ENCODE results near the gene ZWILCH. TPM values are rescaled to one million over a fixed set of nuclear protein-coding genes. Genes with fewer than 3 reads are reported as not detected.
A peak's percentile ranks its signal among the peaks of the same experiment; 100 is the strongest.

The ZWILCH gene
- total and polyA plus RNA-seq, 9 of the 15 experiments (the other 6 are each of a cell fraction or from before 2014, with no cell fraction given), result 32.8 to 94.2 (median 52.1) TPM

- TF ChIP-seq ZNF146 (CRISPR knock-in tag; IDR thresholded peaks at IDR 0.05; ENCODE audit: unreplicated experiment), result no peak
Measured at GRCh38 chr15:66586155-66586976, 81.2 kb downstream of the ZWILCH start (continued).

GRCh38 chr15:66587020-66587419 is 81.9 kb downstream of the ZWILCH start:
- in situ Hi-C loops (cut with MboI), result no loop called here
- CTCF ChIA-PET (ENCODE audit: low intra/inter-chr PET ratio), result no interaction called here

More at GRCh38 chr15:66587020-66587419, 81.9 kb downstream of the ZWILCH start:
- no peak overlapping the region for H3K4me2 ChIP-seq (ENCODE audit: insufficient read depth, low read length)
- no peak for ATAC-seq
- H3K27me3 ChIP-seq (ENCODE audit: control insufficient read depth in 2 of 2, insufficient read depth in 2 of 2, low read length in 2 of 2), result no peaks in the 10 kb centered on the region
- no peak overlapping the region for H3K27ac ChIP-seq (ENCODE audit: extremely low read depth, low read depth, low read length)
- no peak overlapping the region for H3K4me3 ChIP-seq
- no peak overlapping the region for H2AFZ ChIP-seq (ENCODE audit: low read depth, low read length)
- FAIRE-seq, result no peak
- TF ChIP-seq CLOCK (CRISPR knock-in tag; IDR thresholded peaks at IDR 0.05; ENCODE audit: borderline replicate concordance) (no peak), XRCC4 (IDR thresholded peaks at IDR 0.05; ENCODE audit: extremely low read depth, insufficient read depth, insufficient read length) (no peak), ETV1 (tag; conservative IDR thresholded peaks at IDR 0.05; ENCODE audit: low read depth) (no peak), ETV6 (IDR thresholded peaks at IDR 0.05; ENCODE audit: borderline replicate concordance in 1 of 2, low read depth in 2 of 2, low read length in 1 of 2) (0 out of 4 replicates have a peak, but pooled peaks of 1 of the 2 experiments have one; percentile 23), ETV6 (CRISPR knock-in tag; IDR thresholded peaks at IDR 0.05; ENCODE audit: borderline replicate concordance) (no peak), HNRNPUL1 (IDR thresholded peaks at IDR 0.05; ENCODE audit: low read length) (no peak)
- peaks cover 79% of the 10 kb centered on the region for H3K36me3 ChIP-seq (ENCODE audit: control insufficient read depth, insufficient read depth, low read length)
- no peak overlapping the region for H3K9ac ChIP-seq (ENCODE audit: insufficient read depth in 1 of 2, low read depth in 2 of 2, low read length in 2 of 2)
- no peaks in the 10 kb centered on the region for H3K9me3 ChIP-seq (replicated peaks; ENCODE audit: control insufficient read depth, insufficient read depth, low read depth, low read length)
- H4K20me1 ChIP-seq (replicated peaks; ENCODE audit: control insufficient read depth, insufficient read depth, low read length), result peaks cover 72% of the 10 kb centered on the region
- peaks cover 33% of the 10 kb centered on the region for H3K9me1 ChIP-seq (ENCODE audit: control insufficient read depth, insufficient read depth, low read length)
- peaks cover 46 to 53% of the 10 kb centered on the region in 2 experiments for H3K4me1 ChIP-seq (replicated peaks in 1 of 2; ENCODE audit: control insufficient read depth in 2 of 2, insufficient read depth in 2 of 2, low read length in 2 of 2)
- no peak for DNase-seq (ENCODE audit: extremely low read depth in 1 of 4, low spot score in 3 of 4)
- POLR2A ChIA-PET, result interaction anchor here (1.2 kb wide), 1 partner anchor 12 kb away, joined by 4 read pairs; no protein-coding TSS in a partner anchor
- no TSS peak for BruUV-seq (replicated peaks)
- intact Hi-C loops (cut with micrococcal nuclease), result loop anchor here (5.0 kb wide), 1 partner anchor 265 kb away; no protein-coding TSS in a partner anchor
- H3K79me2 ChIP-seq (ENCODE audit: control insufficient read depth, insufficient read depth, low read length), result peaks cover 91% of the 10 kb centered on the region
